ENCODE data around the gene ILF2.

The ILF2 gene

GRCh38 chr1:153627715-153628626, 42.8 kb downstream of the ILF2 start, which contains the start of gene S100A1:
S100A1 (plus strand) TSS chr1:153628434; CDS start chr1:153630522, 2,088 bp downstream.
- POLR2A ChIA-PET = interaction anchor here (1.1 to 1.7 kb wide), 2 partner anchors 10 to 56 kb away, joined by 3 to 6 read pairs; no protein-coding TSS in a partner anchor
- CTCF ChIA-PET = interaction anchor here (0.7 to 6.6 kb wide), 25 partner anchors 9 to 272 kb away, joined by 3 to 105 read pairs (median 4); partner anchors contain the start of genes S100A14, S100A16, S100A5 and S100A6
- DNase-seq (ENCODE audit: extremely low spot score) = no peak
- TF ChIP-seq, protein P1, sequence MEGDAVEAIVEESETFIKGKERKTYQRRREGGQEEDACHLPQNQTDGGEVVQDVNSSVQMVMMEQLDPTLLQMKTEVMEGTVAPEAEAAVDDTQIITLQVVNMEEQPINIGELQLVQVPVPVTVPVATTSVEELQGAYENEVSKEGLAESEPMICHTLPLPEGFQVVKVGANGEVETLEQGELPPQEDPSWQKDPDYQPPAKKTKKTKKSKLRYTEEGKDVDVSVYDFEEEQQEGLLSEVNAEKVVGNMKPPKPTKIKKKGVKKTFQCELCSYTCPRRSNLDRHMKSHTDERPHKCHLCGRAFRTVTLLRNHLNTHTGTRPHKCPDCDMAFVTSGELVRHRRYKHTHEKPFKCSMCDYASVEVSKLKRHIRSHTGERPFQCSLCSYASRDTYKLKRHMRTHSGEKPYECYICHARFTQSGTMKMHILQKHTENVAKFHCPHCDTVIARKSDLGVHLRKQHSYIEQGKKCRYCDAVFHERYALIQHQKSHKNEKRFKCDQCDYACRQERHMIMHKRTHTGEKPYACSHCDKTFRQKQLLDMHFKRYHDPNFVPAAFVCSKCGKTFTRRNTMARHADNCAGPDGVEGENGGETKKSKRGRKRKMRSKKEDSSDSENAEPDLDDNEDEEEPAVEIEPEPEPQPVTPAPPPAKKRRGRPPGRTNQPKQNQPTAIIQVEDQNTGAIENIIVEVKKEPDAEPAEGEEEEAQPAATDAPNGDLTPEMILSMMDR (IDR thresholded peaks at IDR 0.05; ENCODE audit: control extremely low read depth, extremely low read depth, low read depth, missing control alignments) = no peak

DNA sequence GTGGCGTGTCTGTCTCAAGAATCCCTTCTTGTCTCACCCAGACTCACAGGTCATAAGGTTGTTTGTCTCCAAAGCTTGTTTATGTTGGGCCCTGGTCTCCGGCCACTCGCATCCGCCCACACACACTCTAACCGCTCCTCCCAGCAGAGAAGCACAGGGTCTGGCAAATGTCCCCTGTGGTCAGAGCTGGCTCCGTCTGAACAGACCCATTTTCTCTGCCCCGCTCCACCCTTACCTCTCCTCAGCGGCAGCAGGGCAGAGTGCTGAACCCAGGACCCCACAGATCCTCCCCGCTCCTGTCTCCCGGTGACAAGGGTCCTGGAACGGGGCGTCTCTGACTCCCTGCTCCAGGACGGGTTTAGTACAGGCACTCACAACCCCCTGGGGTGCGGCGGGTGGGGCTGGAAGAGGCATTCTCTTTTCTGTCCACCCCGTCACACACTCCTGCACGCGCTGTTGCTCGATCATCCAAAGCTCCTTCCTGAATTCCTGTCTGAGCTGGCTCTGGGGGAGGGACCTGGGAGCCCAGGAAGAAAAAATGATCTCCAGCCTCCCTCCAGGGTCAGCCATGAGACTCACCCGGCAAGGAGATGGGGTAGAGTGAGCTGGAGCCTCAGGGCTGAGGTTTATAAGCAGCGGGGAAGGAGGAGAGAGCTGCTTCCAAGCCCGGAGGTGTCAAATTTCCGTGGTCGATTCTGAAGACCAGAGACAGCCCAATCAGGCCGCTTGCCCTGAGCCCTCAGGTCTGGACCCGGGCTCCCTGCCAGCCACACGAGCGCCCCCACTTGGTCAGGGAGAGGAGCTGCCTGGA, 43.7 kb downstream of the ILF2 start, which contains the start of gene S100A13:
Gene S100A13 (minus strand): TSS at position 602 of the 811 bp plus-strand sequence. CDS start 1,033 bp downstream, outside the sequence.
- POLR2A ChIA-PET = interaction anchor here (1.1 to 1.7 kb wide), 2 partner anchors 11 to 55 kb away, joined by 3 to 6 read pairs; no protein-coding TSS in a partner anchor
- CTCF ChIA-PET = interaction anchor here (0.8 to 6.6 kb wide), 24 partner anchors 9 to 272 kb away, joined by 3 to 105 read pairs (median 4); partner anchors contain the start of genes S100A14, S100A16, S100A5 and S100A6
- peak; percentile 69 for DNase-seq (ENCODE audit: extremely low spot score)
- TF ChIP-seq, protein P1 (IDR thresholded peaks at IDR 0.05; ENCODE audit: control extremely low read depth, extremely low read depth, low read depth, missing control alignments) = peak; percentile 66

DNA sequence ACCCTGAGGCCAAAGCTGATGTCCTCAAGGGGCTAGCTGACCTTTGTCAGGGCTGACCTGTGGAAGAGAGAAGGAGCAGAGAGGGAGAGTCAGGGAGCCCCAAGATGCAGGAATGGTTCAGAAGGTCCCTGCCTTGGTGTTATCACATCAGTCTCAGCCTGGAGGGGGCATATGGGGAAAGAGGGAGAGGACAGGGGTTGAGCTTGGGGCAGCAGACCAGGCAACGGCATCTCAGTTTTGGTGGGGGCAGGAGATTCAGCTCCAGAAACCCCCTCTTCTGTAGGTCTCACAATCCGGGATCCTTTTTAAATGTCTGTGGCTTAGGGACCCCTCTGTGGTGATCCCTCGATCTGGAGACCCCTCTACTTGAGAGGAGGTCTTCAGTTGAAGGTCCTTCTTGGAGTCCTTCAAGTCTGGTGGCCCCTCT, 44.3 kb downstream of the ILF2 start:
- TF ChIP-seq, protein P1 (IDR thresholded peaks at IDR 0.05; ENCODE audit: control extremely low read depth, extremely low read depth, low read depth, missing control alignments) = no peak
- POLR2A ChIA-PET = no interaction called here

DNA sequence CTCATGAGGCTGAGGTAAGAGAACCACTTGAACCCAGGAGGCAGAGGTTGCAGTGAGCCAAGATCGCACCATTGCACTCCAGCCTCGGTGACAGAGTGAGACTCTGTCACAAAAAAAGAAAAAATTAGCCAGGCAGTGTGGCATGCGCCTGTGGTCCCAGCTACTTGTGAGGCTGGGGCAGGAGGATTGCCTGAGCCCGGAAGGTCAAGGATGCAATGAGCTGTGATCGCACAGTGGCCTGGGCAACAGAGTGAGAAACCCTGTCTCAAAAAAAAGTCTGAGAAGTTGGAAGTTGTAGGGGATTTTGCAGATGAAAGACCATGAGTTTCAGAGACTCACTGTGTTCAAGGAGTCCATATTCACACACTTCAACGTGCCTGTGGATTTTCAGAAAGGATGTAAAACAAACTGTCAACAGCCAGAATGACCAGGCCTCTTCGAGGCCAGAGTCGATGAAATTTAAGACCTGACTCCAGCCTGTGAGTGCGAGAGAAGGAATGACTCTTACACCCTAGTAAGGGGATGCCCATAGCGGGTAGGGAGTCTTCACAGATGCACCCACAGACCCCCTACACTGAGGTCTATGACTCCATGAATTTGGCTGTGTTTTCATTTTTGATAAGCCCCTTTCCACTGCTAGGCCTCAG, 45.7 kb downstream of the ILF2 start:
- no peak for DNase-seq (ENCODE audit: extremely low spot score)
- ChIA-PET POLR2A (no interaction called here), CTCF (interaction anchor here (1.1 to 6.0 kb wide), 4 partner anchors 10 to 114 kb away, joined by 3 to 26 read pairs (median 11); no protein-coding TSS in a partner anchor)
- TF ChIP-seq, protein P1 (IDR thresholded peaks at IDR 0.05; ENCODE audit: control extremely low read depth, extremely low read depth, low read depth, missing control alignments) = no peak

More for the DNA sequence above, 44.3 kb downstream of the ILF2 start:
- CTCF ChIA-PET = interaction anchor here (0.8 to 6.6 kb wide), 18 partner anchors 8 to 131 kb away, joined by 3 to 105 read pairs (median 4); partner anchors contain the start of genes S100A14, S100A16 and S100A6
- DNase-seq (ENCODE audit: extremely low spot score) = no peak

DNA sequence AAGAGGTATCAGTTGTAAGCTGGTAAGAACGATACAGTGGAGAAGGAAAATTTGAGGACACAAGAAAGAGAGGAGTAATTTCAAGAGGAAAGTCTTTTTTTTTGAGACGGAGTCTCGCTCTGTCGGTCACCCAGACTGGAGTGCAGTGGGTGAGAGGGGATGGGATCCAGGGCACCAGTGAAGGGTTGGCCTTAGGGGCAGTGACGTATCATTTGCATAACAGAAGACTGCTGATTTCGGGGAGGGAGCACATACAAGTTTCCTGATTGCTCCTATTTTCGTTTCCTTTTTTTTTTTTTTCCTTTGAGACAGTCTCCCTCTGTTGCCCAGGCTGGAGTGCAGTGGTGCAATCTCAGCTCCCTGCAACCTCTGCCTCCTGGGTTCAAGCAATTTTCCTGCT, 47.7 kb downstream of the ILF2 start:
- DNase-seq (ENCODE audit: extremely low spot score) = no peak
- ChIA-PET CTCF (interaction anchor here (1.3 to 6.0 kb wide), 5 partner anchors 8 to 112 kb away, joined by 3 to 26 read pairs (median 6); no protein-coding TSS in a partner anchor), POLR2A (interaction anchor here (0.6 to 0.9 kb wide), 2 partner anchors 10 to 48 kb away, joined by 3 to 7 read pairs; partner anchors contain the start of genes CHTOP and ILF2)
- TF ChIP-seq, protein P1 (IDR thresholded peaks at IDR 0.05; ENCODE audit: control extremely low read depth, extremely low read depth, low read depth, missing control alignments) = no peak

Measured in GM10248 (cell line).